ENCODE measurements around the gene NBPF15.
"Not testable (repeated sequence)": the region's sequence is repeated elsewhere in the genome, so short reads cannot be mapped to it uniquely, and the experiment has no call there.

The NBPF15 gene

DNA sequence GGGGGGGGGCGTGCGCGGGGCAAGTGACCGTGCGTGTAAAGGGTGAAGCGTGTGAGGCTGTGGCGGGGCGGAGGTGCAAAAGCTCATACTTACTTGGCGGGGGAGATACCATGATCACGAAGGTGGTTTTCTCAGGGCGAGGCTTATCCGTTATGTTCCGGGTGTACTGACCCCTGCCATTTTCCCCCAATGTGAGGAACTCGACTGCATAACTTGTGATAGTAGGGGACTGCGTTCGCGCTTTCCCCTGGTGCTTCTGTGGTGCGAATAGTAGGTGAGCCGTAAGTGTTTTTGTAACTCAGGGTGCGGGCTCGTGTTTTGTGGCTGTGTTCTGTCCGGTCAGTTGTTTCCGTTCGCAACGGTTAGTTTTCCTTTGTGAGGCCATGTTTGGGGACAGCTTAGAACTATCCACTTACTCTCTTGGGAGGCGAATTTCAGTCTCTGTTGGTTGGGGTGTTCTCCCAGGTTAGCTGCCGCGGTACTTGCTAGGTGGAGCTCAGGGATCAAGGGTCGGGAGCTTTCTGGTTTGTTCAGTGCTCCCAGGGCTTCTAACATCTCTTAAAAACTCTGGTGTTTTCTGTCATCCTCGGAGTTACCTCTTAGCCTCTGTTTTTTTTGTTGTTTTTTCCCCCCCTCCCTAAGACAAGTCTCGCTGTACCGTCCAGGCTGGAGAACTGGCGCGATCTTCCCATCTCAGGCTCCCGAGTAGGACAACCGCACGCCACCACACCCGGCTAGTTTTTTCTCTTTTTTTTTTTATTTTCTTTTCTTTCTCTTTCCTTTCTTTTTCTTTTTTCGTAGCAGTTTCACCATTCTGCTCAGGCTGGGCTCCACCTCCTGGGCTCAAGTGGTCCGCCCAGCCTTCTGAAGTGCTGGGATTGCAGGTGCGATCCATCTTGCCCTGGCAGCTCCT is 48.7 kb downstream of the NBPF15 start:
- peak; percentile 99 for DNase-seq (ENCODE audit: low read depth, low spot score)
- in situ Hi-C loops (cut with HindIII; ENCODE audit: low sequenced_read_pairs) = not testable (repeated sequence)
- H3K4me3 ChIP-seq (ENCODE audit: low read depth, low read length) = peak overlapping the region; percentile 42

DNA sequence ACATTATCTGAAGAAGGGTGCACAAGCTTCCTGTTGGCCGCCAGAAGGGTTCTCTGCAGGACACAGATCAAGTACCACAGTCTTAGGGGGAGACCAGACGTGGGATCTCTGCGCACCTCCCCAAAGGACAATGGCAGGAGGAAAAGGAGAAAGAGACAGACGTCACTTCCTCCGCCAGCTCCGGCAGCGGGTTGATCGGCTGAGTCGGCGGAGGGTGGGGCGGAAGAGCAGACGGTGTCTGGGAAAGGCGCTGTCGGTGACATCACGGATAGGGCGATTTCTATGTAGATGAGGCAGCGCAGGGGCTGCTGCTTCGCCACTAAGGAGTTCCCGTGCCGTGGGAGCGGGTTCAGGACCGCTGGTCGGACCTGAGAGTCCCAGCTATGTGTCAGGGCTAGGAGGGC is 49.4 kb downstream of the NBPF15 start:
- H3K4me3 ChIP-seq (ENCODE audit: low read depth, low read length); in situ Hi-C loops (cut with HindIII; ENCODE audit: low sequenced_read_pairs): not testable (repeated sequence)
- peak; percentile 86 for DNase-seq (ENCODE audit: low read depth, low spot score)

DNA sequence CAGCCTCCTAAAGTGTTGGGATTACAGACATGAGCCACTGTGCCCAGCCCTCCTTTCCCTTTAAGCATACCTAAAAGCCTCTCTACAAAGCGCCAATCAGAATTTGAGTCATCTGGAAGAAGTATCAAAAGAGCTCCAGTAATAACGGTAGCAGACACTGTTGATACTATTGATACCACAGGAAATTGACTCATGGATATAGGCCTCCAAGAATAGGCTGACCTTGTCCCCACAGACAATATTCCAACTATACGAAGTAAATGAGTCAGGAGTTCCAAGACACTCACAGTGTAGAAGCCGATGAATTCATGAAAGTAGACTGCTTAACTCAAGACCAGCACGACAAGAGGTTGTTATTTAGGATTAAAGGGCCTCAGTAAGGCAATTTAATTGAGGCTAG is 58.7 kb downstream of the NBPF15 start:
- DNase-seq (ENCODE audit: low read depth, low spot score); H3K4me3 ChIP-seq (ENCODE audit: low read depth, low read length); in situ Hi-C loops (cut with HindIII; ENCODE audit: low sequenced_read_pairs): not testable (repeated sequence)

DNA sequence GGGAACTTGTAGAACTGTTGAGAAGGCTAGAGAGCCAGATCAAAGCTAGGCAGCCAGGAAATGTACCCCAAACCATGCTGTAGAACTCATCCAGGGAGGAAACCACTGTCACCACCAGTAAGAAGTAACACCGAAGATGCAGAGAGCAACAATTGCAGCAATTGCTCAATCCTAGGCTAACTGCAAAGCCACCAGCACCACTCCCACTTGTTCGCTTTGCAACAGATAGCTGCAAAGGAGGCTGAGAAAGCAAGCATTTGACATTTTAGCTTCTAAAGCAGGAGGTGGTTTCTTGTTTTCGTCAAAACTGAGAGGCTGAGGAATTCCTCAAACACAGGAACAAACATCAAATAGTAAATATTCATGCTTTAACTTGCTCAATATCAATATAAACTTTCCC is 89.8 kb downstream of the NBPF15 start:
- H3K4me3 ChIP-seq (ENCODE audit: low read depth, low read length); in situ Hi-C loops (cut with HindIII; ENCODE audit: low sequenced_read_pairs): not testable (repeated sequence)

More for the DNA sequence above, 89.8 kb downstream of the NBPF15 start:
- DNase-seq (ENCODE audit: low read depth, low spot score) = not testable (repeated sequence)
